ENCODE results near the gene UNC50.

UNC50 gene

GRCh38 chr2:98608116-98608961, at the start of gene UNC50, which contains the start of gene COA5:
UNC50 (plus strand) TSS chr2:98608589; CDS start chr2:98609760, 1,171 bp downstream.
COA5 (minus strand) TSS chr2:98608512; CDS start chr2:98608405, 107 bp downstream.
- peak; percentile 98 for DNase-seq

GRCh38 chr2:98558852-98559530, 49.4 kb upstream of the UNC50 start:
- DNase-seq = no peak

- no peak for DNase-seq
Measured at GRCh38 chr2:98559581-98559980, 48.8 kb upstream of the UNC50 start.

GRCh38 chr2:98560256-98560771, 48.1 kb upstream of the UNC50 start:
- DNase-seq = no peak

GRCh38 chr2:98561018-98561417, 47.4 kb upstream of the UNC50 start:
- DNase-seq = no peak

- no peak for DNase-seq
Measured at GRCh38 chr2:98561902-98562695, 46.3 kb upstream of the UNC50 start.

- no peak for DNase-seq
Measured at GRCh38 chr2:98563394-98563793, 45.0 kb upstream of the UNC50 start.

GRCh38 chr2:98564541-98565132, 43.8 kb upstream of the UNC50 start:
- no peak for DNase-seq

GRCh38 chr2:98565286-98565860, 43.0 kb upstream of the UNC50 start:
- no peak for DNase-seq

GRCh38 chr2:98565941-98566340, 42.4 kb upstream of the UNC50 start:
- DNase-seq = no peak

- DNase-seq = no peak
Measured at GRCh38 chr2:98568161-98568956, 40.0 kb upstream of the UNC50 start.

GRCh38 chr2:98569197-98569793, 39.1 kb upstream of the UNC50 start:
- peak; percentile 24 for DNase-seq

GRCh38 chr2:98569915-98570314, 38.5 kb upstream of the UNC50 start:
- DNase-seq = no peak

GRCh38 chr2:98570356-98570755, 38.0 kb upstream of the UNC50 start:
- no peak for DNase-seq

- DNase-seq = no peak
Measured at GRCh38 chr2:98571121-98571701, 37.2 kb upstream of the UNC50 start.

GRCh38 chr2:98571796-98572195, 36.6 kb upstream of the UNC50 start:
- DNase-seq = no peak

GRCh38 chr2:98572211-98572610, 36.2 kb upstream of the UNC50 start:
- no peak for DNase-seq

- no peak for DNase-seq
Measured at GRCh38 chr2:98572676-98573075, 35.7 kb upstream of the UNC50 start.

GRCh38 chr2:98573426-98573825, 35.0 kb upstream of the UNC50 start:
- DNase-seq = no peak

- DNase-seq = no peak
Measured at GRCh38 chr2:98576666-98577312, 31.6 kb upstream of the UNC50 start.

Data from retina (tissue), 1 donor.